Left lobe of liver (tissue), 2 donors: ENCODE results near the gene MOV10. TPM values are rescaled to one million over a fixed set of nuclear protein-coding genes. Genes with fewer than 3 reads are reported as not detected.

Source experiments
- ATAC-seq: fragments of 200-7000 bp; cut with Tn5 transposase; one replicate; pipeline ENCODE4 v1.9.1; 2020; ENCODE audit warnings: mild to moderate bottlenecking, moderate library complexity
- DNase-seq: peaks from one replicate; pipeline ENCODE4 v3.0.0-alpha.2; 2020; ENCODE audit warnings: low spot score
- total RNA-seq: library from RNA; stranded (reverse); gene quantifications from one replicate; pipeline ENCODE4 v1.2.1, GENCODE V29; 2021
- donor health status: DM: no; HTN: no; CAD: no; lungs with moderate emphysema.
- donor health status: DM: no; HTN: yes; CAD: no.

Gene MOV10
- total RNA-seq, 1 donor from 2014 or later: 44.3 TPM

DNA sequence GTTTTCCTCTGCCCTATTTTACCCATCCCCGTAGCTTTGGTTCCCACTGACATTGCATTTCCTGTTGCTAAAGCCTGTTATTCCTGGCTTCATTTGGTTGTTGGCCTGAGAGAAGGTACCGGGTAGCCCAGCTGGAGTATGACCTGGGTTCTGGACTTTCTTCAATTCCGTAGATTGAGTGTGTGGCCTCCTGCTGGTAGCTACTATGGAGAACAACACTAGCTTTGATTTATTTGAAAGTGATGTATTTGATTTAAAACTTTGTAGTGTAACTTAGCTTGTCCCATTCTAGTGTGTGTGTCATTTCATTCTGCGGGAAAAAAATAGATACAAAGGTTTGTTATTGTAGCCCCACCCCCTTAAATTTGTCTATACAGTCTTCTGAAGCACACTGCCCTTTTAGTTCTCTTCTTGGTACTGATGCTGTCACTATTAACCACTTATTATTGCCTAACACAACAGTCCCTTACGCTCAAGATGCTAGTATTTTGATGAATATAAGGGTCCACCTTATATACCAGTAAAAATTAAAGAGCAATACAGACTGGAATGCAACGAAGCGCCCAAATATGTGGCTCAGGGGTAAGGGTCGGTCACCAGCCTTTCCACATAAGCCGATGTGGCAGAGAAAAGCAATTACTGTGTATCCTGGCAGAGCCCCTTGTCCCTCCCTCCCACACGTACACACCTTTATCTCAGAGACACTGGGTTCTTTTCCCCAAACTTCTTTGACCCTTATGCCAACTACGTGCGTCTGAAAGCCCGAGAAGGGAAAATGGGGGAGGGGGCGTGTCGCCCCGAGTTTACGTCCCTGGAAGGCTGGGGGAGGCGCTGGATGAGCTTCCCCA, 643 bp upstream of the MOV10 start:
- ATAC-seq (peak; percentile 72), DNase-seq (no peak)

DNA sequence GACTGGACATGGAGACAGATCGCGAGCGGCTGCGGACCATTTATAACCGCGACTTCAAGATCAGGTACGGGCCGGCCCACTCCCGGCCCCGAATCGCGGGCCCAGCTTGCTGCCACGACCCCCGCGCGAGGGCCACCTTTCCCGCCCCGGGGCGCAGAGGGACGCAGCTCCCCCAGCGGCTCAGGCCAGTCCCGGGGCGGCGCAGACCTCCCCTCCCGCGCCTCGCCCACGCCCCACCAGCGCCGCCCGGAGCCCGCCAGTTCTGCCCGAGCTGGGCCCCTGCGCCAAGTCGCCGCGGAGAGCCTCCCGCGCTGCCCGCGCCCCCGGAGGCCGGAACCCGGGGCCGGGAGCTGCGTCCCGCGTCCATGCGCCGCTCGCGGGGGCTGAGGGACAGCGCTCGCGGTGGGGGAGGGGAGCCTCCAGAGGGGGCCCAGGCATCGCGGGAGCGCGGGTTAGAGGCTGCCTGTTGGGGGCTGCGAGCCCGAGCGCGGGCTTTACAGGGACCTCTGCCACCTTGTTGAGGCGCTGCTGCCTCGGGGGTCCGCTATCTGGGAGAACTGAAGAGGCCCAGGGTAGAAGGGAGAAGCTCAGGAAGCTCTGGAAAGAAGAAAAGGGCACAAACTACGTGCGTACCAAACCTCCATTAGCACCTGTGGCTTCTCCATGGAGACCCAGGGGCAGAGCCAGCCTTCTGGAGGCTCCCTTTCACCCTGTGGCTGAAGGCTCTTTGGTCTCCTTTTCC, 698 bp downstream of the MOV10 start:
- DNase-seq (peak; percentile 62), ATAC-seq (peak; percentile 75)

DNA sequence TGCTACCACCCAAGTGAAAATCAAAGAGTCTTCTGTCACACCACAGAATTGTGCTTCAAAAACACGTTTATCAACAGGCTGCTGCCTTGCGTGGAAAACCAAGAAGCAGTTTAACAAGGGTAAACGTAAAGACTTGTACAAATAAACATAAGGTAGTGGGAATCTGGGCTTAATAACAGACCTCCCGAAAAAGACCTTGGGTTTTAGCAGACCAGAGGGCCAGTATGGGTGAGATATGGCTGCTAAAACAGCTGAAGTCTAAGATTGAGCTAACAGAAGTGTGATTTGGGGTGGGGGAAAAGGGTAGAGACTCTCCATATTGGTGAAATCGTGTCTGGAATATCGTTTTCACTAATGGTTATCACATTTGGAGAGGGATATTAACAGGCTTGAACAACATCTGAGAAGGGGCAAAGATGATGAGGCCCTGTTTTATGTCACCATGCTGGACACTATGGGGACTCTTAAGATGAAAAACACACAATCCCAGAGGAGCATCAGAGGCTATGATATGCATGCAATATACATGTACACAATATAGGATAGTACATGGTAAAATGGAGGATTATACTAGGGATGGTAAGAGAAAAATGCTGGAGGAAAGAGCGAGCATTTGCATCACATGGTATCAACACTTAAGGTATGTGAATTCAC, 1.4 kb downstream of the MOV10 start:
- no peak for DNase-seq
- no peak for ATAC-seq

DNA sequence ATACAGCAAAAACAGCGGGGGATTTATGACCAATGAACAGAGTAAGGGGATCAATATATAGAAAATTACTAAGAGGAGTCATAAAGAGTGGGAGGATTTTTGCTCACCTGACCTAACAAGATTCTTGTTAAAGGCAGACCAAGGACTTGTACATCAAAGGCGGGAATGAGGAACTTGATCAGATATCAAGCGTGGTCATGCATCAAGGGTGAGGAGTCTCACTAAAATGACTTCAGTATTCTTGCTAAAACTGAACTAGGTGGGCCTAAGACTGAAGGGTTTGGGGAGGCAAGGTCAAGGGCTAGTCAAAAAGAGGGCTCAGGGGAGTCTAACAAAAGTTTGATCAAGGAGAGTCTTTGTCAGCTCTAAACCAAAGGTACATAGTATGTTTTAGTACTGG, 2.1 kb downstream of the MOV10 start:
- DNase-seq (no peak), ATAC-seq (no peak)

DNA sequence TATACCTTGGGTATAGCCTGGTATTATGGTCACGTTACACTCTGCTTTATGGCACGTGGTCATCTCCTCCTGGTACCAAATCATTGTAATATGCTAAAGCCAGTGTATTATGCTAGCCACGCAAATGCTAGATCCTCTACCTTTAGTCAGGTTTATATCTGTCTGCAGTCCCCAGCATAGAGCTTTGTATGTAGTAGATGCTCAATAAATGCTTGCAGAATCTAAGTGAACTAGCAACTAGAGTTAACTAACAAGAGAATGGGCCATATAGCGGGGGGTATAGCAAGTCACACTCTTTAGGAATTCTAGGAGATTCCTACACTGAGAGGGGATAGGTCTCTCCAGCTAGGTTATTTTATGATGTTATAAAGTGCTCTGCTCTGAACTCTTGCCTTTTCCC, 3.0 kb downstream of the MOV10 start:
- ATAC-seq (no peak), DNase-seq (no peak)

DNA sequence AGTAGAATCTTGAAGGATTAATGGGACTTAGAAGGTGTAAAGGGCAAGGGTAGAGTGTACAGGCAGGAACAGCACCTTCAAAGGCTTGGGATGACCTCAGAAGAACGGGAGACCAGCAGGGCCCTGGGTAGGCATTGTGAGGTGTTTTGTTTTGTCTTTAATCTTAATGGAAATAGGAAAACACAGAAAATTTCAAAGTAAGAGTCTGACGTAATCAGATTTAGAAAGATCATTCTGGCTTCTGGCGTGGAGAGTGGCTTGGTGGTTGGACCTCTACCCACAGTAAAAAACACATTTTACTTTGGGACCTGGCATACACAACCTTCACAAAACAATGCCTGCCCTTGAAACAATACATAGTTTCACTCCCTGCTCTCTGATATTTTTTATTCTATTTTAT, 4.1 kb downstream of the MOV10 start:
- no peak for DNase-seq

DNA sequence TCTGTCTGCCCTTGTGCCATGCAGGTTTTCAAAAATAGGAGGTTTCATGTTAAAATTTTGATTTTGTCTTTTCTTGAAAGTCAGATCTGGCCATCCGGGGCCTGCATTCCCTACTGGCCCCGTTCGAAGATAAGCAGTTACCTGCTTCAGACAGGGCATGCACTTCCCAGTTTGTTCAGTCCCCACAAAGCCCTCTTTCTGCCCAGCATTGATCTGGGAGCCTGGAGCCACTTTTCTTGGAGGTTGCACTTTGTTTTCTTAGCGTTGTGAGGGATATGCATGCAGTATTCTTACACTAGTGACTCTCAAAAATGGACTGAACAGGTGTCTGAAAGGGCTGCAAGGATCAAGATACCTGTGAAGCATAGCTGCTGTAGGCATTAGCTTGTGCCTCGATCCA, 11.5 kb downstream of the MOV10 start:
- ATAC-seq: no peak
- no peak for DNase-seq

More for the DNA sequence above, 4.1 kb downstream of the MOV10 start:
- ATAC-seq: no peak

DNA sequence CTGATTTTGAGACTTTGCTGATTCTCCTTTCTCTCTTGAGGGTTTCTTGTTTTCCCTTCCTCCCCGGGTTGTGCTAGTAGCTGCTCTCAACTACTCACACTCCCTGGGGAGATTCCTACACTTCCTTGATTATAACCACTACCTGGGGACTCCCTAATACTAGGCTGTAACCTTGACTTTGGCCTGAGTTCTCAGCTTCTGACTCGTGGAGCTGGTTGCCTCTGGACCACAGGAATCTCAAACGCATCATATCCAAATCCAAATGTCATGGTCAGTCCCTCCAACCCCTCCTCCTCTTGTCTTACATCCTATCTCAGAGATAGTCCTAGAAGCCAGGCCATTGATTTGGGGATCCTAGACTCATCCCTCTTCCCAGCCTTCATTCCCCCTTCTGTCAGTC, 12.0 kb downstream of the MOV10 start:
- DNase-seq (no peak), ATAC-seq (no peak)

DNA sequence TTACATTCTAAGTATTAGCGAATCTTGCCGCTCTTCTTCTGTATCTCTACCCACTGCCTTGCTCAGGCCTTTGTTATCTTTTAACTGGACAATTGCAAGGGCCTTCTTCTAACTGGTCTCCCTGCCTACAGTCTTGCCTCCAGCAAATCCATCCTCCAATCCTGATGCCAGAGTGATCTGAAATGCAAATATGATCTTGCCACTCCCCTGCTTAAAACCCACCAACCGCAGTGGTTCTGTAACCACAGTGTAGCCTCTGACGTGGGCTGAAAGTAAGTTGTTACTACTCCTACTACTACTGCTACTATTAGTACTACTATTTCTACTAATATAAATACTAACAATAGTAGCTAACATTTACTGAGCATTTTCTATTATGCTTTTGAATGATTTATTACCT, 12.4 kb downstream of the MOV10 start:
- DNase-seq (no peak), ATAC-seq (no peak)

DNA sequence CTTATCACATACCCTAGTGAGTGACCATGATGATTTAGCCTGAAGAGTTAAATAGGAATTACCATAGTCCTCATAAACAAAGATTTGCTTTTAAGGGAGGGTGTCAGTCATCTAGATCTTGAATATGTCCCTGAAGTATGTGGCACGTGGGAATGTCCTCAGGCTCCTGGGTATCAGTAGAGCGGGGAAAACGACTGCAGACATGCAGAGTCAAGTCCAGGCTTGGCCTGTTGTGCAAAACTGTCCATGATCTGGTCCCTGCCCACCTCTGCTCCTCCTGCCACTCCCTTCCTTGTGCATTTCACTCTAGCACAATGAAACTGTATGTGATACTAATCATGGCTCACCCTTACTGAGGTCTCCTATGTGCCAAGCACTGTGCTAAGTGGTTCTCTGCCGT, 12.9 kb downstream of the MOV10 start:
- DNase-seq: no peak
- no peak for ATAC-seq

DNA sequence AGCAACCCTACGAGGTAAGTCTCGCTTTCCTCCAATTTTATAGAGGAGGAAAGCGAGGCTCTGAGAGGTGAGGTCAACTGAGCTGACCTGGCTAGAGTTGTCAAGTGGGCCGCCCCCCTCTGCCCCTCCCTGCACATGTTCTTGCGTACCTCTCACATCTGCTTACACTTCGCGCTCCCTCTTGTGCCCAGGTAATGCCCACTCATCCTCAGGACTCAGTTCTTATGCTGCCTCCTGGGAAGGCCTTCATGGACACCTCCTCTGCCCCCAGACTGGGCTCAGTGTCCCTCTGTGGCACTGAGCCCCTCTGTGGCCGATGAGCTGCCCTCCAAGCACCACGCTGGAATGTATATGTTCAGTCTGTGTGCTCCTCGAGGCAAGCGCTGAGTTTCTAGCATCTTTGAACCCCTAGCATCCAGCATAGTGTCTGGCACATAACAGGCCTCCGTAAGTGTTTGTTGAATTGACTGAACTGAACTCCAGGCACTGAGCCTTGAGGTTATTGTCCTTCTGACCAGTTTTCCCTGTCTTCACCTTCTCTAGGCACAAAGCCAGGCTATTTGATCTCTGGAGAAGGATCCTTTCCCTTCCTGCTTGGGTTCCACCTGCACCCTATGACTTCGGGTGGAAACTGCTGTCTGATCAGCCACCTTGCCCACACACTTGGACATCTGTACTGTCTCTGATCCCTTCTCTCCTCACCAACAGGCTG, 13.5 kb downstream of the MOV10 start:
- DNase-seq (no peak), ATAC-seq (no peak)

DNA sequence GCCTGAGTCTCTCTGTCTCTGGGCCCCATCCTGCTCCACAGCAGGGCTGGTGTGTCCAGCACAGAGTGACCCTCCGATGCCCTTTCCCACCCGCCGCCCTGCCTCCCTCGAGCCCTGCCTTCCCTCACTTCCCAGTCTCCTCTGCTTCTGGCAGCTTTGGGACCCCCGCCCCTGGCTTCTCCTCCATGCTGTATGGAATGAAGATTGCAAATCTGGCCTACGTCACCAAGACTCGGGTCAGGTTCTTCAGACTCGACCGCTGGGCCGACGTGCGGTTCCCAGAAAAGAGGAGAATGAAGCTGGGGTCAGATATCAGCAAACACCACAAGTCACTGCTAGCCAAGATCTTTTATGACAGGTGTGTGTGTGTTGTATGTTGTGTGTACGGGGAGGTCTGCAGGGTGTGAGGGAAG, 14.3 kb downstream of the MOV10 start:
- DNase-seq (no peak), ATAC-seq (no peak)

DNA sequence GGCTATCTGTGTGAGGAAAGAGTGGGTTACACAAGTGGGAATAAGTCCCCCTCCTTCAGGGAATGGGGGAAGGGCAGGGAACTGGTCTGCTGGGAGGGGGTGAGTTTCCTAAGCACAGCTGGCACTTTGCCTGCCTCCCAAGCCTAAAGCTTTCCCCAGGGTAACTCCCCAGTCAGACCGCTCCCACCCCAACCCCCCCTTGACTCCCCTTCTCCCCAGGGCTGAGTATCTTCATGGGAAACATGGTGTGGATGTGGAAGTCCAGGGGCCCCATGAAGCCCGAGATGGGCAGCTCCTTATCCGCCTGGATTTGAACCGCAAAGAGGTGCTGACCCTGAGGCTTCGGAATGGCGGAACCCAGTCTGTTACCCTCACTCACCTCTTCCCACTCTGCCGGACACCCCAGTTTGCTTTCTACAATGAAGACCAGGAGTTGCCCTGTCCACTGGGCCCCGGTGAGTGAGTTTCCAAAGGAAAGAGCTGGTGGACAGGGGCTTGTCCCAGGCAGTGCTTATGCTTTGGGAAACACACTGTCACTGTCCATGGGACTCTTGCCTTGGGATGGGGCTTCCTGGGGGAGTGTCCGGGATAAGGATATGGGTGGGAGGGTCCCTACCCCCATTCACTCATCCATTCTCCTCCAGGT, 14.9 kb downstream of the MOV10 start:
- ATAC-seq (no peak), DNase-seq (no peak)

DNA sequence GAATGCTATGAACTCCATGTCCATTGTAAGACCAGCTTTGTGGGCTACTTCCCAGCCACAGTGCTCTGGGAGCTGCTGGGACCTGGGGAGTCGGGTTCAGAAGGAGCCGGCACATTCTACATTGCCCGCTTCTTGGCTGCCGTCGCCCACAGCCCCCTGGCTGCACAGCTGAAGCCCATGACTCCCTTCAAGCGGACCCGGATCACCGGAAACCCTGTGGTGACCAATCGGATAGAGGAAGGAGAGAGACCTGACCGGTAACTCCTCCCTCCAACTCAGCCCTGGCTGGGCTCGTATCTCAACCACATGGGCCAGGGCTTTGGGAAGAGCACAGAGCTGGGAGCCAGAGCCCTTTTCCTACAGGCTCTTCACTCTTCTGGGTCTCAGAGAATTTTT, 15.4 kb downstream of the MOV10 start:
- ATAC-seq (no peak), DNase-seq (no peak)

DNA sequence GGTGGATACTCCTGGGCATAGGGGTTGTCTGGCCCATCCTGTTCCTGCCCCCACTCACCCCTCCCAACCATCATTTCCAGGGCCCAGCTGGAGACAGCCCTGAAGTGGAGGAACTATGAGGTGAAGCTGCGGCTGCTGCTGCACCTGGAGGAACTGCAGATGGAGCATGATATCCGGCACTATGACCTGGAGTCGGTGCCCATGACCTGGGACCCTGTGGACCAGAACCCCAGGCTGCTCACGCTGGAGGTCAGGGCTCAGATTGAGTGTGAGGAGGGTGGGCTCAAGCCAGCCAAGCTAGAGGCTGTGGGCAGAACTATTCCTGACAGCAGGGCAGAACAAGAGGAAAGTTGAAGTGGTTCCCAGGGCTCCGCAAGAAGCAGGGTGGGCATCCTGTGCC, 18.2 kb downstream of the MOV10 start:
- DNase-seq (peak; percentile 39), ATAC-seq (no peak)

DNA sequence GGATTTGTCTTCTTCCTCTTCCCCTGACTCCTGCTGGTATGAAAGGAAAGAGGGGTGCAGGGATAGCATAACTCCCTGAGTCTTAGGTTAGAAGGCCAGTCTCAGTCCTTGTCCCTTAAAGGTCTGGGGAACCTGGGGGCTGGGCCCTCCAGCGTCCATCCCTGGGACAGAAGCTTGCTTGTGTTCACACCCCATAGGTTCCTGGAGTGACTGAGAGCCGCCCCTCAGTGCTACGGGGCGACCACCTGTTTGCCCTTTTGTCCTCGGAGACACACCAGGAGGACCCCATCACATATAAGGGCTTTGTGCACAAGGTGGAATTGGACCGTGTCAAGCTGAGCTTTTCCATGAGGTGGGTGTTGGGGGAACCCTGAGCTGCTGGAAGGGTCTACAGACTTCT, 19.4 kb downstream of the MOV10 start:
- DNase-seq (no peak), ATAC-seq (no peak)

DNA sequence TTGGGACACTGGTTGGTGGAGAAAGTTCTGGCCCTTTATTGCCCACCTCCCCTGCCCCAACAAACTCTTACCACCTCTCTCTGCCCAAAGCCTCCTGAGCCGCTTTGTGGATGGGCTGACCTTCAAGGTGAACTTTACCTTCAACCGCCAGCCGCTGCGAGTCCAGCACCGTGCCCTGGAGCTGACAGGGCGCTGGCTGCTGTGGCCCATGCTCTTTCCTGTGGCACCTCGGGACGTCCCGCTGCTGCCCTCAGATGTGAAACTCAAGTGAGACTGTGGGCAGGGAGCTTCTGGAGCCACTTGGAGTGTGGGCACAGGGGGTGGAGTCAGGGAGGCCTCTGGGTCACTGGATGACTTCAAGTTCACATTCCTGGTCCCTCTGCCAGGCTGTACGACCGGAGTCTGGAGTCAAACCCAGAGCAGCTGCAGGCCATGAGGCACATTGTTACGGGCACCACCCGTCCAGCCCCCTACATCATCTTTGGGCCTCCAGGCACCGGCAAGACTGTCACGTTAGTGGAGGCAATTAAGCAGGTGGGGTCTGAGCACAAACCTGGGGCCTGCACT, 20.0 kb downstream of the MOV10 start:
- ATAC-seq (no peak), DNase-seq (no peak)

DNA sequence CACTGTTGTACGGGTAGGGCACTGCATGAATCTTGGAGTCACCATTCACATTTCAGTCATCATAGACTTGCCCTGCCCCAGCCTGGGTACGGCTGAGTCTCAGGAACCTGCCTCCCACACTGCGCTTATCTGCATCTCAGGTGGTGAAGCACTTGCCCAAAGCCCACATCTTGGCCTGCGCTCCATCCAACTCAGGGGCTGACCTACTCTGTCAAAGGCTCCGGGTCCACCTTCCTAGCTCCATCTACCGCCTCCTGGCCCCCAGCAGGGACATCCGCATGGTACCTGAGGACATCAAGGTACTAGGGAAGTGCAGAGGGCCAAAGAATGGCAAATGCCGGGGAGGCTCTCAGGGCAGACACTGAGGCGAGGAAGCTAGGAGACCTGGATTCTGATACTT, 20.8 kb downstream of the MOV10 start:
- peak; percentile 41 for DNase-seq
- ATAC-seq: no peak

DNA sequence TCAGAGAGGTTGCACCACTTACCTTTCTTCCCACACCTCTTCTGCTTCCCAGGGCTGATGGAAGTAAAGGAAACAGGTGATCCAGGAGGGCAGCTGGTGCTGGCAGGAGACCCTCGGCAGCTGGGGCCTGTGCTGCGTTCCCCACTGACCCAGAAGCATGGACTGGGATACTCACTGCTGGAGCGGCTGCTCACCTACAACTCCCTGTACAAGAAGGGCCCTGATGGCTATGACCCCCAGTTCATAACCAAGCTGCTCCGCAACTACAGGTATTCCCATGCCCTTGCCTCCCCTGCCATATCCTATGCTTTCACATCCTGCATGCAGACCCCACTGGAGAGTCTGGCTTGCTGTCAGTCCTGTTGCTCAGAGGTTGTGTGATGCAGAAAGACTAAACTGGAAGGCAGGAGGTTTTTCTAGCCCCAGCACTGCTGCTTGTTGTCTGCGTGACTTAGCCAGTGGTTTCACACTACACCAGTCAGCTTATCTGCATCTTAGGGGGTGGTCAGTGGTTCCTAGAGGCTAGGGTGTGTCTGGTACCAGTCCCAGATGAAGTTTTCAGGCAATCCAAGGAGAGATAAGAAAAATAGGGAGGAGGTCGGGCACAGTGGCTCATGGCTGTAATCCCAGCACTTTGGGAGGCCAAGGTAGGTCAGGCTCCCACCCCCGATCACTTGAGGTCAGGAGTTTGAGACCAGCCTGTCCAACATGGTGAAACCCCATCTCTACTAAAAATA, 22.3 kb downstream of the MOV10 start:
- DNase-seq (no peak), ATAC-seq (no peak)

DNA sequence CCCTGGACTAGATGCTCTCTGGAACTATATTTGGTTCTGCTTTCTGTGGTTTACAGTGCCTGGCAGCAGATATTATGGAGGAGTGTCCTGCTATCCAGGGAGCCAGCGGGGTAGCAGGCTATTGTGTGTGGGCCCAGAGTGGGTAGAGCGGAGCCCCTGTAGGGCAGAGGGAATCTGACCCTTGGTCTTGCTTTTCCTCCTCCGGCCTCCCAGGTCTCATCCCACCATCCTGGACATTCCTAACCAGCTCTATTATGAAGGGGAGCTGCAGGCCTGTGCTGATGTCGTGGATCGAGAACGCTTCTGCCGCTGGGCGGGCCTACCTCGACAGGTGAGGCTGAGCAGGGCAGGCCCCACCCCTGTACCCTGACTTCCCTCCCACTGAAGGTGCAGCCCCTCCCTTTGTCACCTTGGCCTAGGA, 23.3 kb downstream of the MOV10 start:
- DNase-seq (no peak), ATAC-seq (no peak)
